ENCODE measurements around the gene PEX26.
"Not testable (repeated sequence)": the region's sequence is repeated elsewhere in the genome, so short reads cannot be mapped to it uniquely, and the experiment has no call there.

PEX26 gene

DNA sequence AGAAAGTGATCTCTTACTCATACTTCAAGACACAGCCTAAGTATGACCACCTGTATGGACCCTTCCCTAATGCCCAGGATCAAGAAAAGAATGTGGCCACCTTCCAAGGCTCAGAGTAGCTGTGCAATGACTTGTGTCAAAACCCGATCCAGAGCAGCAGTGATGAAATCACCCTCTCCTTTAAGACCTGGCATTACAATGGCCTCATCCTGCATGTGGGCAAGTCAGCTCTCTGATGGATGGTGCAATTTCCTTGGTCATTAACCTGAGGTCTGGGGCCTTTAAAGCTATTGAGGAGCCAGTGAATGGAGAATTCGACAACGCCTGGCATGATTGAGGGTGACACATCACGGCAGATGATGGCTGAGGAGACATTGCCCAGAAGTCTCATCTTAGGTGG is 23.7 kb downstream of the PEX26 start:
- DNase-seq: no peak

DNA sequence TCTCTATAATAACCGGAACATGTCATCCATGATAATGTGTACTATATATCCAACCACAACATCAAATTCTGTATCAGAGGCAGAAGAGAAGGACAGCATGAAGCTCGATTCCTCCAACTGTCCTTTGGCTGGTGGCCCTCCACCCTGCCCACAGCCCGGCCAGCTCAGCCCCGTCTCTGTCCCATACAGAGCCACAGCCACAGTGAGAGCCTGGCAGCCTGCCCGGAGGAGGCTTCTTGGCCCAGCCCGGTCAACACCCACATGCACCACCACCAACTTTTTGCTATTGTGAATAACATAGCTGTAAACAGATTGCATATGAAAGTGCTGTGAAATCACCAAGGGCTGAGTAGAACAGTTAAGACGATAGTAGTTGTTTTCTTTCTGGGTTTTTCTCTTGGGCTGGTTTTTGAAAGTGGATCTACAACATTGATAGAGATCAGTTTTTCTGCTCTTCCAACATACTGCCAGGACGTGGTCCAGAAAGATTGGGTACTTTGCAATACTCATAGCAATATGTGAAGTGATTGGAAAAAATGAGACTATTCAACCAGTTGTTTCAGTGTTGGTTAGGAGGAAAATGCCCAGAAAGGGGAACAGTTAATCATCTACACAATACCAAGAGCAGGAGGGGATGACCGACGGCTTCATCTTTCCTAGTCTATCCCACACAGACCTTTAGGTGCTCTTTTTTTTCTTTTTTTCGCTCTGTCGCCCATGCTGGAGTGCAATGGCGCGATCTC is 25.9 kb downstream of the PEX26 start:
- DNase-seq: peak; percentile 44

DNA sequence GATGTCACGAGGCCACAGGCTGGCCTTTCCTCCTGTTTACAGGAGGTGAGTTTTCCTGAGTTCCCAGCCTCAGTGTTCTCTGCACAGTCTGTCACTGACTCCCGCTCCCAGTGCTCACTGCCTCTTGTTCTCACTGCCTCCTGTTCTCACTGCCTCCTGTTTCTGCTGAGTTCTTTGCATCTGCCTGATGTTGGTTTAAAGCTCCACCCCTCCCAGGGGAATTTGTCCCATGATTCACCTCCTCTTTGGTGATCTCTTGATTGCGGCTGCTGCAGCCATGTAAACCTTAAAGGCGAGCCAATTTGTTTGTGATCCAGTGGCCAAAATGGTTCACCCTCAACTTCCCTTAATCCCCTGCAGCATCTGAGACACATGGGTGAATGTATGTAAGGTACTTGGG is 26.8 kb downstream of the PEX26 start:
- DNase-seq: no peak

DNA sequence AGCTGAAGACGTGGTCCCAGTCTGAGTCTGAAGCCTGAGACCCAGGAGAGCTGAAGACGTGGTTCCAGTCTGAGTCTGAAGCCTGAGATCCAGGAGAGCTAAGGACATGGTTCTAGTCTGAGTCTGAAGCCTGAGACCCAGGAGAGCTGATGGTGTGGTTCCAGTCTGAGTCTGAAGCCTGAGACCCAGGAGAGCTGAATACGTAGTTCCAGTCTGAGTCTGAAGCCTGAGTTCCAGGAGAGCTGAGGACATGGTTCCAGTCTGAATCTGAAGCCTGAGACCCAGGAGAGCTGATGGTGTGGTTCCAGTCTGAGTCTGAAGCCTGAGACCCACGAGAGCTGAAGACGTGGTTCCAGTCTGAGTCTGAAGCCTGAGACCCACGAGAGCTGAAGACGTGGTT is 28.2 kb downstream of the PEX26 start:
- DNase-seq: not testable (repeated sequence)

DNA sequence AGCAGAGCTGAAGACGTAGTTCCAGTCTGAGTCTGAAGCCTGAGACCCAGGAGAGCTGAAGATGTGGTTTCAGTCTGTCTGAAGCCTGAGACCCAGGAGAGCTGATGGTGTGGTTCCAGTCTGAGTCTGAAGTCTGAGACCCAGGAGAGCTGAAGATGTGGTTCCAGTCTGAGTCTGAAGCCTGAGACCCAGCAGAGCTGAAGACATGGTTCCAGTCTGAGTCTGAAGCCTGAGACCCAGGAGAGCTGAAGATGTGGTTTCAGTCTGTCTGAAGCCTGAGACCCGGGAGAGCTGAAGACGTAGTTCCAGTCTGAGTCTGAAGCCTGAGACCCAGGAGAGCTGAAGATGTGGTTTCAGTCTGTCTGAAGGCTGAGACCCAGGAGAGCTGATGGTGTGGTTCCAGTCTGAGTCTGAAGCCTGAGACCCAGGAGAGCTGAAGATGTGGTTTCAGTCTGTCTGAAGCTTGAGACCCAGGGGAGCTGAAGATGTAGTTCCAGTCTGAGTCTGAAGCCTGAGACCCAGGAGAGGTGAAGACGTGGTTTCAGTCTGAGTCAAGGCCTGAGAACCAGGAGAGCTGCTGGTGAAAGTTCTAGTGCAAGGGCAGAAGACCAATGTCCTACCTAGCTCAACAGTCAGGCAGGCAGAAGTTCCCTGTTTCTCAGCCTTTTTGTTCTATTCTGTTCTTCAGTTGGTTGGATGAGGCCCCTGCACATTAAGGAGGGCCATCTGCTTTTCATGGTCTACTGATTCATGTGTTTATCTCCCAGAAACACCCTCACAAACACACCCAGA is 29.0 kb downstream of the PEX26 start:
- peak; percentile 64 for DNase-seq

DNA sequence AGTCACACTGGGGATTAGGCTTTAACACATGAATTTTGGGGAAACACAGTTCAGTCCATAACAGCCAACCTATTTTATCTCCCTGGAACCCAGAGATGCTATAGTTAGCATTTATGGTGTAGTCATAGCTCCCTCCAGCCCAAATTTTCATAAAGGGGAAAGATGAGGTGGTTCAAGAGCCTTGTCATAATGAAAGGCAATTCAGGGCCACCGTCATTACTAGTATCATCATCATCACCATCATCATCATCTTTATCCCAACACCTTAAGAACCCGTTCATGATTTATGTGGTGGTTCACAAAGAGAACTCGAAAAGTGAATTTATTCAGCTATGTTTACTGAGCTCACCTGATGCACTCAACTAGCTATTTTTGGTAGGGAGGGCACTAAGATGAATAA is 30.4 kb downstream of the PEX26 start:
- no peak for DNase-seq

DNA sequence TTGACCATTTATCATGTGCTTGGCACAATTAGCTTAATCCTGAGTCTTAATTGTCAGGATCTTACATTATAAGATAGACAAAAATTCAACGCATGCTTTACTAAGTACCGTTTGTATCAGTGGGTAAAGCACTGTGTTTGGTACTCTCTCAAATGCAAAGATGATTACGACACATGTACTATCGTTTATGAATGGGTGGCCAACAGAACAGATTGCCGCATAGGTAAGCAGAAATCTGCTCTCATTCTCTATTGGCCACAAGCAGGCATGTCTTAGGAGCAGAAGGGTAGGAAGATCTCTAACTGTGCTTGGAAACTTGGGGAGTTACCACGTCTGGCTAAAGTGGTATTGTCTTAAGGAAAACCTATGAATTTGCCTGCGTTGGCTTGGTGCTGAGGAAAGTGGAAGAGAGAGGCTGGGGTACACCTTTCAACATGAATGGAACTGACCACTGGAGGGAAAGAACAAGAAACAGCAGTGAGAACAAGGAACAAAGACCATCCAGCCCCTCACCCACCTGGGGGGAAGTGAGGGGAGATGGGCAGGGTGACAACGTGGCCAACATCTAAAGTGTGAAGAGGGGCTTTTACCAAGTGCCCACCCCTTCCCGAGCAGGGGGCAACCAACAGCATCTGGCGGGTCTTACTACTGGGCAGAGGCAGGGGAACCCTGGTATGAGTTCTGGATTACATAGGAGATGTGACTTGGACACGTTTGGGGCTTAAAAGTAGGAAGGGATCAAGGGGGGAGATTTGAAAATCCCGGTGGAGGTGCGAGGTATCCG is 31.8 kb downstream of the PEX26 start:
- DNase-seq: no peak

DNA sequence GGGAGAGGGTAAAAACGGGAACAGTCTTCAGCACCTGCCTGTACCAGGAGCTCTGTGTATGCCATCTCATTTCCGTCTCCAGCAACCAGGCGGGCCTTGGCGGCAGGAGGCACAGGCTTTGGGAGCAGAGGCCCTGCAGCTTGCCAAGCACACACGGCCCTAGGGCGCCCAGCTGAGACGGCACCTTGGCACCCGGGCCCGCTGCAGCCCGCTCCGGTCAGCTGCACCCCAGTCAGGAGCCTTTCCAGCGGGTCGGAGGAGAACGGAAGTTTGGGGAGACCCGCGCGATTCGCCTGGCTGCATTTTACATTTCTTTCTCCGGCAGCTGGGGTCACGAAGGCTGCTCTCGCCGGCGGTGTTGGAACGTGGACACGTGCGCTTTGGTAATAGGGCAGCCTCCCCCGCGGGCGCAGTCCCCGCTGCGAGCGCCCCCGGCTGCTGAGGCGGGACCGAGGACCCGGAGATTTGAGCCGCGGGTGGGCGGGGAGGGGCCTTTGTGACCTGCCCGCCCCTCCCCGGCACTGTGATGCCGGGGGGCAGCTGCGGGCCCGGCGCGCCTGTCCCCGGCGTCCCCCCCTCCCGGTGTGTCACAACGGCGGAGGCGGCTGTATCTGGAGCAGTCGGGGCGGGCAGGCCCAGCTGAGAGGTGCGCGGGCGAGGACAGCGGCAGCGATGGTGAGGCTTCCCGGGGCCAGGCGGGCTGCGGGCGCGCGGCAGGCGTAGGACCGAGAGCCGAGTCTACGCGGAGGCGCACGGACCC is 32.6 kb downstream of the PEX26 start, which contains the start of gene TUBA8:
Gene TUBA8 (plus strand): TSS at position 616 of the 760 bp plus-strand sequence. CDS start 57 bp downstream, at position 673.
- peak; percentile 56 for DNase-seq

DNA sequence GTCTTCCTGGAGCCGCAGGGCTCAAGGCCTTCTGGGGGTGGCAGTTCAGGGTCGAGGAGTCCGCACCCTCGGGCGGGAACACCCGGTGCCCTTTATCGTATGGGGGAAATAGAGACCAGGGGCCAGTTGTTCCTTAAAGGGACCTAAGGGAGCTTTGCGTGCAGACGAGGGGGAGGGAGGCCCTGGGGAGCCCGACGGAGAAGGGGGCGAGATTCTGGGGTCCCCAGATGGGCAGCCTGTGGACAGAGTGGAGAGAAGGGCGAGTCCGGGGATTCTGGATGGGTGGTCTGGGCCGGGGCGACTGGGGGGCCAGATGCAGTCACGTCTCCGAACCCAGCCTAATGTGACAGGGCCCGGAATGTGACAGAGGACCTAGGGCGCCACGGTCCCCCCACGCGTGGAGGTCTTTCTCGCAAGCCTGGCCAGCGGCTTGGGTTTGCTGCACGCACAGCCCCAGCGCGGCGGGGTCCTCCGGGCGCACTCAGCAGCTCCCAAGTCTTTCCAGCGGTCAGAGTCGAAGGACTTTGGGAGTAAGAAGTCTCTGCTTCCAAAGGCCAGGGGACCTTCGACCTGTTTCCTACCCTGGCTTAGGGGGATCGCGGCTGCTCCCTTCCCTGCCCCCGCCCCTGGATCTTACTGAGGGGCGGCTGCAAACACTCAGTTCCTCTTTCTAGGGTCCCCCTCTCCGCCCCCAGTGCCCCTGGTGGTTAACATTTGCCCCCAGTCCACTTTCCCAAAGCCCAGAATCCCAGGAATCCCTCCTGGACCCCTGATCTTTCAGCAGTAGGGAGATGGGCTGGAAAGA is 33.4 kb downstream of the PEX26 start:
- no peak for DNase-seq

DNA sequence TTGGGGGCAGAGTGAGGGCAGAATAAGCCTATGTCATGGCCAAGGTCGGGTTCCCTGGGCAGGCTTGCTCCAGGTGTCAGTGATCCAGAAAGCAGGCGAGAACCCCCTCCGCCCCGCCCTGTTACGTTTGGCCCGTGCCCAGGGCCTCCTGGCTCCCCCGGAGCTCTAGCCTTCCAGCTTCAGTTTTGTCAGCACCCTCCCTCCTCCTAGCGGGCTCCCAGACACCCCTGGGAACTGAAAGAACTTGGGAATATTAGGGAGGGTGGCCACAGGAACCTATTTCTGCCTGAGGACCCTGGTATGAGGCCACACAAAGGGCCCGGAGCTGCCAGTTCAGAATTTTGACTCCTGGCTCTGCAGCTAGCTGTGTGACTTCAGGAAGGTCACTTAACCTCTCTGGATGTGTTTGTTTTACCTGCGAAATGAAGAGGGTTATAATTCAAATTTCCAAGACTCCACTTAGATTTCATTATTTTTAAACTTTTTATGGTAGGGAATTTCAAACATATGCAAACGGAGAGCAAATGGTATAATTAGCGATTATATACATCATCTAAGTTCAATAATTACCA is 34.1 kb downstream of the PEX26 start:
- DNase-seq: no peak

DNA sequence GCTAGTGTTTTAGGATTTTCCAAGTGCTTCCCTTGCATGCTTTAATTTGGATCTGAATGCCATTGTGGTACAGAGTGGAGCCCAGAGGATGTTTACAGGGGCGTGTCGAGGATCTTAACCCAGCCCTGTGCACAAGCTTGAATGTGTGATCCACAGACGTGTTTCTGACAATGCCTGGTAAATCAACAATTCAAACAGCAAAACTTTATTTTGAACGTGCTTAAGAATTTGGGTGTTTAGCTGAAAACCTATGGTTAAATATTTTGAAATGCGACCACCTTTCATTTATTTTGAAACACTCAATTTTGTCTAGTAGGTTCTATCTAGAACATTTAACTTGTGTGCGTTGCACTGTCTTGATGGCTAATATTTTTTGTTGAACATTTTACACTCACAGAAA is 34.6 kb downstream of the PEX26 start:
- no peak for DNase-seq

DNA sequence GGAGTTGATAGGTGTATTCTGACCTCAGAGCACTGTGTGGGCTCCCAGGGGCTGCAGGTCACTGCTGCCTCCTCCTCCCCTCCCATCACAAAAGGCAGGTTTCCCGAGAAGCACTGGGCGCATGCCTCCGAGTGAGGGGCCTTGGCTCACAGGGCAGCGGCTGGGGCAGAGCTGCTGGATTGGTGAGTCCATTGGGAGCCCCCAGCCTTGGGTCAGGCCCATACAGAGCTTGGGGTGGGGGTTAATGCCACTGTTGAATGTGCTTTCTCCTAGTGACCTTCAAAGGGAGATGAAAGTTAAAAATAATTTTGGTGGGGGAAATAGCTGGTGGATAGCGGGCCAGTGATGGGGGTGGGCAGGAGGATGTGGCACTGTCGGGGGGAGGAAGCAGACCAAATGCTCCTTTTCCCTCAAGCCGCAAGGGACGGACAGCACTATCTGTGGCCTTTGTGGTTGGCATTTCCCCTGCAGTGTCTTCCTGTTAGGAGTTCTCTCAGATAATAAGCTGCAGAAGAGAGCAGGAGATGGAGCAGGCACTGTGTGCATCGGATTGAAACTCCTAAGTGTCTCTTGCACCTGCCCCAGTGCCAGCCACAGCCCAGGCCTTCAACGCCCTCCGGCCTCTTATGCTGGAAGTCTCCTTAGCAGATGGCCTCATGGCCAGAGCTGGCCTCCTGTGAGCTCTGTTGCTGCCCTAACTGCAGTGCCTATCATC is 36.0 kb downstream of the PEX26 start:
- DNase-seq: no peak

DNA sequence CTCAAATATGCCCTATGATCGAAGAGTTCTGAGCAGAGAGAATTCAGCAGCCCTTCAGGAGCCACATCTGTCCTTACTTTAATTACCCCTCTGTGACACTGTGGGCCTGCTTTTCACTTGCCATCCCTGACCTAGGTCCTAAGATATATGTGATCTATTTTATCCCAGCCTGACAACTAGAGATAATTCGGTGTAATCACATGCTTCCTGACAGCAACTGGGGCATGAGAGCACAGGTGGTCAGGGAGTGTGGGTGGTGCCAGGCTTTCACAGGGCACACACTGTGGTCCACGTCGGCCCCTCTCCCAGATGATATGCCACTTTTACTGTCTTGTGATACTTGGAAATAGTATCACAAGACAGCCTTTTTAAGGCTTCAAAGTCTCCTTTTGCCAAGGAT is 36.7 kb downstream of the PEX26 start:
- DNase-seq: no peak

DNA sequence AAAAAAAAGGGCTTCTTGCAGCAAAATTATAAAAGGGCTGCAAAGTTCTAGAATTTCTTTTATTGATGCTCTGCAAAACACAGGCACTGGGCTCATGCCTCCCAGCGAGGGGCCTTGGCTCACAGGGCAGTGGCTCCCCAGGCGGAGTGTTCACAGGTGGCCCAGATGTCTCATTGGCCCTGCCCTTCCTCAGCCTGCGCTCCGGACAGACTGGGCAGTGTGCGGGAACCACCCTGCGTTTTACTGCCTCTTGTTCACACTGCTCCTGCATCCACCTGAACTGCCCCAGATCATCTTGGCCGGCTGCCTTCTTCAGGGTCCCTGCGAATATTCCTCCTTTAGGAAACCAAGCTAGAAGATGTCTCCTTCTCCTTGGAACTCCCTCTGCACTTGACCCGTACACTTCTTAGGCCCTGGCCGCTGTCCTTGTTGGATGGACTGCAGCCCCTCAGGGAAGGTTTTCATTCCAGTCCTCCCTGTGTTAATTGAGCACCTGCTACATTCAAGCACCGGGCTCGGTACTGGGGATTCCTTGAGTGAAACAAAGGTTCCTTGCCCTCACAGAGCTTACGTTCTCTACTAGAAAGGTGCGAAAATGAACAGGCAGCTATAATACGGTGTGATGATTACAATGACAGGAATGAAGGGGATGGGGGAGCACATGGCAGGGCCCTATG is 37.3 kb downstream of the PEX26 start:
- DNase-seq: no peak

DNA sequence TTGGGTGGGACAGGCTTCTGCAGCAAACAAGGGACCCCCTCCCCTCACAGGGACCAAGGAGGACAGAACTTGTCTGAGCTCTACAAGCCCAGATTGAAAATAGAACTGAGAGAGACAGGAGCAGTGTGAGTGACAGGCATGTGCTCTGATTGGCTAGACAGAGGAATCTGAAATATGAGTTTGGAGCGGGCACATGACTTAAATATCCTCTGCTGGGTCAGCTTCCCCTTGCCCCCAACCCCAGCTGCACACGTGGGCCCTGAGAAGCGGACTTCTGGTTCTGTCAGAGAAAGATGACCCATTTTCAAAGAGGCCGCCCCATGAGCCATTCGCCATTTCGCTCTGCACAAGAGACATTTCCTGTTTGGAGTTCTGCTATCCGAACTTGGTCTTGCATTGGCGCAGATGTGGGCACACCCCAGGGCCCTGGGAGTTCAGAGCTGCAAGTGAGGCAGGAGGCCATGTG is 38.1 kb downstream of the PEX26 start:
- DNase-seq: no peak

DNA sequence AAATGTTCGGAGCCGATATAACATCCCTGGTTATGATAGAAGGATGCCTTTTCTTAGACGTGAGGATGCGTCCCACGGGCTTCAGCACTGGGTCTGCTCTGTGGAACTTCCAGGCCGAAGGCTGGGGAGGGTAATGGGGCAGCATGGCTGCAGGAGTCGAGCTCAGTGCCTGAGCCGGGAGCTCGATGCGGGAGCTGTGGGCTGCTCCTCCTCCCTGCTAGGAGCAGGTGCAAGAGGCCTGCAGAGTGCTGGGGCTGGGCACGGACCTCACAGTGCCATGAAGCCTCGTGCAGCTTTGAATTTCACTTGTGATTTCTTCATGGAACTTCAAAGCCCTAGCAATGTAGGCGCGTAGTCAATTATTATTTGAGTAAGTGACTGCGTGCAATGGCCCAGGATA is 38.8 kb downstream of the PEX26 start:
- no peak for DNase-seq

DNA sequence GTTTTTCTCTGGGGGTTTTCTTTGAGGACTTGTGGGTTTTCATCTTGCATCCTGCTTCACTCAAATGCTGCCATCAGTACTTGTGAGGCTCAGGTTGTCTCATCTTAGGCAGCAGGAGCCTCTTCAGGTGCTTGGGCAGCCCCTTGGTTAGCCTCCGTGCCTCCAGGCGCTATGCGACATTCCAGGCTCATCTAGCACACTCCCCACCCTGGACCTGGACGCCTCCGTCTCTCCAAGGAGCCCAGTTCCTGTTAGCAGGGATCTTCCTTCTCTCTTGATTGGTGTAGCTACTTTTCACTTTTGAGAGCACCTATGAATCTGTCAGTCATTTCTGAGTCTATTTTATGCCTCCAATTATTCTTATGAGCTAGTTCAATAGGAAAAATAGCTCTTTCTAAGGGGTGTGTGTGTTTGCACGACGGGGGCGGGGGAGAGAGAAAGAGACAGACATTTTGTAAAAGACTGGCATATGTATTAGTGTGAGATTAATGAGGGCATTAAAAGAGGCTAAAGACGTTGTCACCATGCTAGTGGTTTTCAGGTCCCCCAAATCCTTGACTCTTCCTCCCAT is 40.6 kb downstream of the PEX26 start:
- DNase-seq: no peak

DNA sequence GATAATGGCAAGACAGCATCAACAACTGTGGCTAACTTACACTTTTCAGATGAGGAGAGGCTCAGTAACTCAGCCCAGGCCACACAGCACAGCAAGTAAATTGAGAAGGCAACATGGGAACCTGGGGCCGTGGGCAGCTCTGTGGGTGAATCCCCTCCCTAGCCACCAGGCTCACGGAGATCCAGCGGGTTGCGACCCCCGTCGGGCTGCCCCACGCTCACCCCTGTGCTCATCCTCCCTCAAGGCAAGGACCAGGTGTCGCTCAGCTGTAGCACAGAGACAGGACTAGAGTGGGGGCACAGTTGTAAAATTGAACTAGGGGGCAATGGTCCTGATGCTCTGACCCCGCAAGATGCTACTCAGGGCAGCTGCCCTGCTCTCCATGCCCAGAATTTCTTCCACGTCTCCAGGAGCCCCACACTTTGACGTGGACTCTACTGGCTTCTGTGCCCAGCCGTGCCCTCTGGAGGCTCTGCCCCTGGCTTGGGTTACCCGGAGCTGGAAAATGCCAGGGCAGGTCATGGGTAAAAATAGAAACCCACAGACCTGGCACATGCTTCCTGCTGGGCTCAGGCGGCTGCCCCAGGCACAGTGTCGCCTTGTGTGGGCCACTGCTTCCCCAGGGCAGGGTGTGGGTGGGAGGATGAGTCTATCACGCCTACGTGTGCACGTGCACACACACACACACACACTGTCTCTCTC is 41.8 kb downstream of the PEX26 start:
- no peak for DNase-seq

DNA sequence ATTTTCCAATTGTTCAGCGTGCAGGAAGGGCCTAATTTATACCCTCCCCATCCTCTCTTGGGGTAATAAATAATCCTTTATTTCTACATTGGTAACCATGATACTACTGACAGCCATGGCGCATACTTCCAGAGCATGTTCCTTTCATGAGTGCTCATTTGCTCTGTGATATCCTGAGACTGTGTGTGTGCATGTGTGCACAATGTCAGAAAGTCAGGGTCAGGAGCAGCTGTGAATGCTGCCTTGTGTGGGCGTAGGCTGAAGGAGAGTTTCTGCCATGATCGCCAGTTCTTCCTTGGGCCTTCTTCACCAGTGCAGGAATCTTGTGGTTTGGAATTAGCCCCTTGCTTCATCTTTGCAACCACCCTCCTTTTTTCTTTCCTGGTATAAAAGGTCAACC is 43.1 kb downstream of the PEX26 start:
- no peak for DNase-seq
